Measurements from ENCODE around the gene DPH3.

DPH3 gene

DNA sequence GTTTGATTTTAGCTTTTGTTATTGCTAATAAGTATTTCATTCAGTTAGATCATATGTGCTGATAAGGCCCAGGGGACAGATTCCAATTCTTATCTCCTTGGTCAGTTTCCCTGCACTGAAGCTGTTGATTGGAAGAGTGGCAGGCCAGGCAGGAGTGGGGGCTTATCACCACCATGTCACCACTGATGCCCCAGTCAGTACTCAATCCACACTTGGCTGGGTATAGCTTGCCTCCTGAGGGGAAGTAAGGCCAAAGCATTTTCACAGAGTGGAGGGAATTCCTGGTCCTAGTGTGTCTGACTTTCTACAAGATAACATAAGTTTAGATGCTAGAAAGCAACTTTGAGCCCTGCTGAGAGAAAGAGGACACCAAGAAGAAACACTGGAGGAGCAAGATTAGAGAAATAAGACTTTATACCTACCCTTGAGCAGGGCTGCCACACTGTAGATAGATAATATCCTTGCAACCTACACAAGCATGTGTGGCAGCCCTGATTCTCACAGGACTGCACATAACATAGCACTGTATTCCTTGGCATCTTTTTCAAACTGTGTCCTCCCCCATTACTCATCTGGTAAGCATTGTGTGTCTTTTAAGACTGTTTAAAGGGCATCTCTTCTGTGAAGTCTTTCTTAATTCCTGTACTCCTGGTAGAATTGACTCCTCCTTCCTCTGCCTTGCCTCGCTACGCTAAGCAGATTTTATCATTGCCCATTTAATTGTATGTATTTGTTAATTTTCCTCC is 24.6 kb upstream of the DPH3 start:
- Histone ChIP-seq H3K27ac (no peak overlapping the region), H3K9me3 (ENCODE audit: severe bottlenecking) (peaks cover 3% of the 10 kb centered on the region), H3K36me3 (peaks cover 18% of the 10 kb centered on the region), H3K4me3 (ENCODE audit: low read depth, low read length) (no peak overlapping the region), H3K27me3 (ENCODE audit: insufficient read depth, low read depth, severe bottlenecking) (no peaks in the 10 kb centered on the region)
- TF ChIP-seq, protein P1, sequence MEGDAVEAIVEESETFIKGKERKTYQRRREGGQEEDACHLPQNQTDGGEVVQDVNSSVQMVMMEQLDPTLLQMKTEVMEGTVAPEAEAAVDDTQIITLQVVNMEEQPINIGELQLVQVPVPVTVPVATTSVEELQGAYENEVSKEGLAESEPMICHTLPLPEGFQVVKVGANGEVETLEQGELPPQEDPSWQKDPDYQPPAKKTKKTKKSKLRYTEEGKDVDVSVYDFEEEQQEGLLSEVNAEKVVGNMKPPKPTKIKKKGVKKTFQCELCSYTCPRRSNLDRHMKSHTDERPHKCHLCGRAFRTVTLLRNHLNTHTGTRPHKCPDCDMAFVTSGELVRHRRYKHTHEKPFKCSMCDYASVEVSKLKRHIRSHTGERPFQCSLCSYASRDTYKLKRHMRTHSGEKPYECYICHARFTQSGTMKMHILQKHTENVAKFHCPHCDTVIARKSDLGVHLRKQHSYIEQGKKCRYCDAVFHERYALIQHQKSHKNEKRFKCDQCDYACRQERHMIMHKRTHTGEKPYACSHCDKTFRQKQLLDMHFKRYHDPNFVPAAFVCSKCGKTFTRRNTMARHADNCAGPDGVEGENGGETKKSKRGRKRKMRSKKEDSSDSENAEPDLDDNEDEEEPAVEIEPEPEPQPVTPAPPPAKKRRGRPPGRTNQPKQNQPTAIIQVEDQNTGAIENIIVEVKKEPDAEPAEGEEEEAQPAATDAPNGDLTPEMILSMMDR (IDR thresholded peaks at IDR 0.05; ENCODE audit: low read depth, low read length): no peak
- DNase-seq: no peak

DNA sequence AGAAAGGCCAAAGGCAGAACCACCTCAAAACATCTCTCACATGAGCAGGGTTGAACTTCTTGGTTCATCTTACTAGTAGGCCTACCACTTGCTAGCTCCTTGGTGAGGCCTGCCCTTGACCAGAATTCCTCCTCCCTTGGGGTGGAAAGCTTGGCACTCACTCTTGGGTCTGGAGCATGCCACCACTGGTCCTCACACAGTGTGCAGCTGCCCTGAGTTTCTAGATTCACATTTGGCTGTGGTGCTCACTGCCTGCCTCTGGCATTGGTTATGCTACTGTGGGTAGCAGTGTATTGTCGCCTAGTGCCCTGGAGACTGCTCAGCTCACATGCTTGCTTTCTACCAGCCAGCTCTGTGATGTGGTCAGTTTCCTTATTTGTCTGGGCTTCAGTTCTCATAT is 23.9 kb upstream of the DPH3 start:
- TF ChIP-seq, protein P1 (IDR thresholded peaks at IDR 0.05; ENCODE audit: low read depth, low read length): no peak

DNA sequence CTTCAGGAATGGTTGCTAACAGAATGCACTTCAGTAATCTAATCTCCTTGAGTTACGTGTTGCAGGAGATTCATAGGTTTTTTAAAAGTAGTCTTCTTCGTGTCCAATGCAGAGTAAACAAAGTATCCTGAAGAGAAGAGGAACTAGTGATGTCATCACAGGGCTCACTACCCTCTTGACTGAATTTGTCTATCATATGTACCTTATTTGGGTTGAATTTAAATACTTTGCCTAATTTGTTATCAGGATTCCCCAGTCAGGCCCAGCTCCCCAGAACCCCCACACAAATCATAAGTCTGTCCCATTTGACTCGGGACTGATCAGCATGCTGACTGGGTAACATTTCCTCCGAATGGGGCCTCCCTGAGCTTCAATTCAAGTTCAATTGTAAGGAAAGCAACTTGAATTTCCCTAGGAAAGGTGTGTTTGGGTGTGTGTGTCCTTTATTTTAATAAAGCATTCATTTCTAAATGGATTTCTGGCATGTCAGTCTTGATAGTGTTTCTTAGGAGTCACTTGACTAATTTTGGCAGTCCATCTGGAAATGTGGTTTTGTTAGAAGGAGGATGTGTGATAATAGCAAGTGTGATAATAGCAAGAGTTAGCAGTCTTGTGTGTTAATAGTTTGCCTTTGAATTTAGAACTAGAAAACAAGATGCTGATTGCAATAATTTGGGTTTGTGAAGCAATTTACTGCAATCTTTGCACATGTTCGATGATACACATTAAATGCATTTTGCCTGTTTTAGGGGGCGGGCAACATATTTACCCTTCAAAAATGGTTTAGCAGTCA is 22.2 kb upstream of the DPH3 start:
- no peak overlapping the region for H3K27ac ChIP-seq
- TF ChIP-seq, protein P1 (IDR thresholded peaks at IDR 0.05; ENCODE audit: low read depth, low read length): no peak

More for the DNA sequence above, 23.9 kb upstream of the DPH3 start:
- Histone ChIP-seq H3K36me3 (peaks cover 18% of the 10 kb centered on the region), H3K27ac (no peak overlapping the region), H3K4me3 (ENCODE audit: low read depth, low read length) (no peak overlapping the region), H3K9me3 (ENCODE audit: severe bottlenecking) (peaks cover 3% of the 10 kb centered on the region), H3K27me3 (ENCODE audit: insufficient read depth, low read depth, severe bottlenecking) (no peaks in the 10 kb centered on the region)
- no peak for DNase-seq

DNA sequence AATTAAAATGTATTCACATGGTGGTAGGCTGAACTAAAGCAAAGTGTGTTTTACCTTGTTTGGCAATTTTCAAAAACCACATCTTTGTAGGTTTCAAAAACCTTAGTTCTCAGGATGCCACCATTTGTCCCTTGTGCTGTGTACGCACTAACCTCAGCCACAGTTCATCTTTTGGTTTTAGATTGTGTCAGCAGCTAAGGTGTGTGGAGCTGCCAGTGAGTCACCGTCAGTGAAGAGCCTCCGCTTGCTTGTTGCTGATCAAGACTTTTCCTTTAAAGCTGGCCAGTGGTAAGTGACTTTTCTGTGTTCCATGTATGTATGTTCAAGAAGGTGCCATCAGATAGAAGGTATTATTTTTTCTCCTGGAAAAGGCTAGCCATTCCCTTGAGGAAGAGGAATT is 21.4 kb upstream of the DPH3 start:
- Histone ChIP-seq H3K27ac (no peak overlapping the region), H3K27me3 (ENCODE audit: insufficient read depth, low read depth, severe bottlenecking) (no peaks in the 10 kb centered on the region), H3K9me3 (ENCODE audit: severe bottlenecking) (no peaks in the 10 kb centered on the region), H3K36me3 (peaks cover 13% of the 10 kb centered on the region; the same call in 1 of the 2 replicates), H3K4me3 (ENCODE audit: low read depth, low read length) (no peak overlapping the region)
- DNase-seq: no peak
- TF ChIP-seq, protein P1 (IDR thresholded peaks at IDR 0.05; ENCODE audit: low read depth, low read length): no peak

More for the DNA sequence above, 22.2 kb upstream of the DPH3 start:
- H3K27me3 ChIP-seq (ENCODE audit: insufficient read depth, low read depth, severe bottlenecking): no peaks in the 10 kb centered on the region
- H3K36me3 ChIP-seq: peaks cover 13% of the 10 kb centered on the region; the same call in 1 of the 2 replicates
- no peaks in the 10 kb centered on the region for H3K9me3 ChIP-seq (ENCODE audit: severe bottlenecking)
- no peak for DNase-seq
- H3K4me3 ChIP-seq (ENCODE audit: low read depth, low read length): no peak overlapping the region

DNA sequence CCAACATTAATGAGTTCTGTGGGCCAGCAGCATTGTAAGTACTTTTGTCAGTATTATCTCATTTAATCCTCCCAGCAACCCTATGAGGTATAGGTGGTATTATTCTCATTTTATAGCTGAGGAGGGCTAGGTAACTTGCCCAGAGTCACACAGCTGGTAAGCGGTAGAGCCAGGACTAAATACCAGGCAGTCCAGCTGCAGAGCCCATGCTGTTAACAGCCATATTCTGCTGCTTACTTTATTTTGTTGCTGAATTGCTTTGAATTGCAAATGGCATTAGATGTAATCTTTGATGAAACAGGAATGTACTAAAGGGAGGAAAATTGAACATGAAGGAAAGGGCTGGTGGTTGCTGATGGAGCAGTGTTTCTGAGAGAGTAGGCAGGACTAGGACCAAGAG is 19.9 kb upstream of the DPH3 start:
- no peaks in the 10 kb centered on the region for H3K27me3 ChIP-seq (ENCODE audit: insufficient read depth, low read depth, severe bottlenecking)
- no peak overlapping the region for H3K4me3 ChIP-seq (ENCODE audit: low read depth, low read length)
- no peak overlapping the region for H3K27ac ChIP-seq
- peaks cover 8% of the 10 kb centered on the region; the same call in 1 of the 2 replicates for H3K36me3 ChIP-seq
- H3K9me3 ChIP-seq (ENCODE audit: severe bottlenecking): no peaks in the 10 kb centered on the region
- no peak for DNase-seq
- TF ChIP-seq, protein P1 (IDR thresholded peaks at IDR 0.05; ENCODE audit: low read depth, low read length): no peak

Data from WERI-Rb-1 (cell line).